Keratinocyte (primary cell): ENCODE data around the gene FAM174B. TPM values are rescaled to one million over a fixed set of nuclear protein-coding genes. Genes with fewer than 3 reads are reported as not detected.

Experiments used
- DNase-seq: peaks from one replicate; pipeline ENCODE4 v3.0.0-alpha.2; 2011; ENCODE audit warnings: low read depth, missing footprints, low spot score
- FAIRE-seq: peaks from 2 replicates; lab custom pipeline; 2011; peaks lifted over from hg19 to GRCh38; lab: Jason Lieb, UNC
- H2AFZ ChIP-seq: 2 replicates; pipeline ENCODE4 v1.6.0; 2012; ENCODE audit warnings: low read length, control low read depth, inconsistent platforms; ENCODE audit not compliant: control insufficient read depth
- H3K27ac ChIP-seq: 2 replicates; pipeline ENCODE4 v1.5.1; 2011; ENCODE audit warnings: low read length; ENCODE audit not compliant: control insufficient read depth, insufficient read depth
- H3K27me3 ChIP-seq: 3 replicates; pipeline ENCODE4 v1.6.0; 2011; ENCODE audit warnings: low read length; ENCODE audit not compliant: control insufficient read depth, insufficient read depth; ENCODE audit errors: extremely low read depth
- H3K36me3 ChIP-seq, 2 experiments: 2 replicates in 1 of 2; 3 replicates in 1 of 2; pipeline ENCODE4 v1.5.1; 2011; ENCODE audit warnings: low read length in 2 of 2, mild to moderate bottlenecking in 1 of 2; ENCODE audit not compliant: control insufficient read depth in 2 of 2, insufficient read depth in 2 of 2; ENCODE audit errors: extremely low read depth in 1 of 2
- H3K4me1 ChIP-seq: 3 replicates; pipeline ENCODE4 v1.5.1; 2011; ENCODE audit warnings: low read length; ENCODE audit not compliant: control insufficient read depth, insufficient read depth; ENCODE audit errors: extremely low read depth
- H3K4me2 ChIP-seq: 3 replicates; pipeline ENCODE4 v1.6.0; 2011; ENCODE audit warnings: low read depth, low read length; ENCODE audit not compliant: control insufficient read depth, insufficient read depth; ENCODE audit errors: extremely low read depth
- H3K4me3 ChIP-seq, 3 experiments: fragments of 200-600 bp in 1 of 3; sonication (generic) in 1 of 3; 2 replicates in 2 of 3; 3 replicates in 1 of 3; pipeline ENCODE4 v1.5.1; 2011 to 2016; ENCODE audit warnings: low read length in 3 of 3, mild to moderate bottlenecking in 3 of 3, control low read depth in 2 of 3, inconsistent platforms in 1 of 3, low read depth in 1 of 3, mixed read lengths in 1 of 3, mixed run types in 1 of 3, moderate library complexity in 1 of 3; ENCODE audit not compliant: control insufficient read depth in 2 of 3, insufficient read depth in 2 of 3; ENCODE audit errors: extremely low read depth in 1 of 3
- H3K79me2 ChIP-seq: 2 replicates; pipeline ENCODE4 v1.6.0; 2012; ENCODE audit warnings: low read length; ENCODE audit not compliant: control insufficient read depth, insufficient read depth
- H3K9ac ChIP-seq: 3 replicates; pipeline ENCODE4 v1.6.0; 2011; ENCODE audit warnings: low read length; ENCODE audit not compliant: control insufficient read depth, insufficient read depth; ENCODE audit errors: extremely low read depth
- H3K9me1 ChIP-seq: 3 replicates; pipeline ENCODE4 v1.6.0; 2011; ENCODE audit warnings: low read length; ENCODE audit not compliant: control insufficient read depth, insufficient read depth; ENCODE audit errors: extremely low read depth
- H3K9me3 ChIP-seq: 2 replicates; pipeline ENCODE4 v1.5.1; 2012; ENCODE audit warnings: low read depth, low read length; ENCODE audit not compliant: control insufficient read depth
- H4K20me1 ChIP-seq: 3 replicates; pipeline ENCODE4 v1.6.0; 2011; ENCODE audit warnings: low read length; ENCODE audit not compliant: control insufficient read depth, insufficient read depth; ENCODE audit errors: extremely low read depth
- EZH2 ChIP-seq: IDR thresholded peaks from one replicate; pipeline ENCODE4 v1.6.1; 2012; ENCODE audit warnings: inconsistent platforms, mild to moderate bottlenecking, low read length, moderate library complexity
- dilution Hi-C: fragments of 300-500 bp; cut with MboI; formaldehyde crosslinking; loops from one replicate; pipeline ENCODE4 v1.7.0; 2020; ENCODE audit warnings: low sequenced_read_pairs; ENCODE audit not compliant: extremely low pct_ligation_motif_present
- polyA minus RNA-seq, 3 experiments: library from RNA; depleted of rRNA, polyadenylated mRNA; stranded (reverse); fragments of >200 nt; gene quantifications; 1 replicate in 1 of 3; 2 replicates in 1 of 3; 3 replicates in 1 of 3; pipeline ENCODE4 v1.2.3, GENCODE V29; 2011
- polyA plus RNA-seq, 5 experiments: library from polyadenylated mRNA; depleted of rRNA in 3 of 5; stranded (reverse) in 3 of 5; stranded (forward) in 1 of 5; unstranded in 1 of 5; fragments of >200 nt; gene quantifications; 1 replicate in 1 of 5; 2 replicates in 3 of 5; 3 replicates in 1 of 5; pipeline versions ENCODE4 v1.2.1 to v1.2.3, GENCODE V29; 2011 to 2012; ENCODE audit warnings: missing spikeins in 2 of 5, low read depth in 1 of 5, low replicate concordance in 1 of 5
- TF ChIP-seq, protein P1 (sequence below), 3 experiments: IDR thresholded peaks in 1 of 3; conservative IDR thresholded peaks in 1 of 3; optimal IDR thresholded peaks in 1 of 3; 2 replicates in 2 of 3; 3 replicates in 1 of 3; pipeline versions ENCODE3 to v1.5.1; 2011; ENCODE audit warnings: low read length in 3 of 3, mild to moderate bottlenecking in 3 of 3, moderate library complexity in 2 of 3, control low read depth in 1 of 3, inconsistent platforms in 1 of 3; ENCODE audit not compliant: insufficient read depth in 2 of 3; ENCODE audit errors: extremely low read depth in 1 of 3

Gene FAM174B
- 0.22 to 0.73 TPM (median 0.44 TPM) in 3 replicates for polyA plus RNA-seq
- not detected for polyA plus RNA-seq (2011; ENCODE audit: low read depth)
- 0.18 and 0.38 TPM in 2 replicates for polyA plus RNA-seq (2011; cell fraction: cytosol; rRNA removed)
- 0.48 and 0.60 TPM in 2 replicates for polyA plus RNA-seq (2011; cell fraction: nucleus; rRNA removed)
- polyA plus RNA-seq (2012; ENCODE audit: low replicate concordance) = 0.16 and 1.4 TPM in 2 replicates
- polyA minus RNA-seq = 0.89 to 1.5 TPM in 2 of 3 replicates, not detected in the other
- not detected for polyA minus RNA-seq (2011; cell fraction: cytosol; rRNA and poly(A)+ RNA removed)
- polyA minus RNA-seq (2011; cell fraction: nucleus; rRNA and poly(A)+ RNA removed) = 1.2 and 1.7 TPM in 2 replicates

DNA sequence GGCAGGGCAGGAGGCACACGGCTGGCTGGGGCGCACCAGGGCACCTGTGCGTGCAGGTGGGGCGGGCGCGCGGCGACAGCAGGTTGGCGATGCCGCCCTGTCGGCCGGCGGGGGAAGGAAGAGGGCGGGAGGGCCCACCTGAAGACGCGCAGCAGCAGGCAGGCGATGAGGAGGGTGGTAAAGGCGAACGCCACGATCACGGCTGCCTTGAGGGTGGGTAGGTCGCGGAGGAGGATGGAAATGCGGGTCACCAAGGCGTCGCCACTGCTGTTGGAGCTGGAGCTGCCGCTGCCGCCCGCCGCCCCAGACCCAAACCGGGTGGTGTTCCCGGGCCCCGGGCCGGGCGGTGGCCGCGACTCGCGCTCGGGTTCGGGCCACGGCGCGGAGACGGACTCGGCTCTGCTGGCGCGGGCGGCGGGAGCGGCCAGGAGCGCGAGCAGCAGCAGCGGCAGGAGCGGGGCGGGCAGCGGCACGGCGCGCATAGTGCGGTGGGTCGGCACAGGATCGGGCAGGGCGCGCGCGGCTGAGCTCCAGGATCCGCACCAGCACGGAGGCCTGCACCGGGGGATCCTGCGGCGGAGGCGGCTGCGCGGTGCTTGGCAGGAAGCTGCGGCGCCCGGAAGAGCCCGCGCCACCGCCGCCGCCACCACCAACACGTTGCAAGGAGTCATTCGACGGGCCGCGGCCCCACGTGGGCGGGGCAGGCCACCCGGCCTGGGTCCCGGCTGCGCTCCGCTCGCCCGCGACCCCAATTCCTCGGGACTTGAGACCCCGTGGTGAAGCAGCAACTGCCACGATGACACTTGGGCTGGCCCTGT, at the start of gene FAM174B:
Gene FAM174B (minus strand): TSS at position 598 of the 818 bp plus-strand sequence.
- H3K36me3 ChIP-seq = no peaks in the 10 kb centered on the region
- no peak within 1 kb of the TSS for H3K27ac ChIP-seq
- no peaks in the 10 kb centered on the region for H3K9me1 ChIP-seq
- H3K4me3 ChIP-seq = peak within 1 kb of the TSS in 2 of 3 experiments; percentile 15 to 16
- H3K9ac ChIP-seq = no peak within 1 kb of the TSS
- H3K4me2 ChIP-seq = peak within 1 kb of the TSS; percentile 15
- FAIRE-seq (no peak), DNase-seq (no peak)
- H3K27me3 ChIP-seq = peaks cover 30% of the 10 kb centered on the region
- TF ChIP-seq, protein P1, sequence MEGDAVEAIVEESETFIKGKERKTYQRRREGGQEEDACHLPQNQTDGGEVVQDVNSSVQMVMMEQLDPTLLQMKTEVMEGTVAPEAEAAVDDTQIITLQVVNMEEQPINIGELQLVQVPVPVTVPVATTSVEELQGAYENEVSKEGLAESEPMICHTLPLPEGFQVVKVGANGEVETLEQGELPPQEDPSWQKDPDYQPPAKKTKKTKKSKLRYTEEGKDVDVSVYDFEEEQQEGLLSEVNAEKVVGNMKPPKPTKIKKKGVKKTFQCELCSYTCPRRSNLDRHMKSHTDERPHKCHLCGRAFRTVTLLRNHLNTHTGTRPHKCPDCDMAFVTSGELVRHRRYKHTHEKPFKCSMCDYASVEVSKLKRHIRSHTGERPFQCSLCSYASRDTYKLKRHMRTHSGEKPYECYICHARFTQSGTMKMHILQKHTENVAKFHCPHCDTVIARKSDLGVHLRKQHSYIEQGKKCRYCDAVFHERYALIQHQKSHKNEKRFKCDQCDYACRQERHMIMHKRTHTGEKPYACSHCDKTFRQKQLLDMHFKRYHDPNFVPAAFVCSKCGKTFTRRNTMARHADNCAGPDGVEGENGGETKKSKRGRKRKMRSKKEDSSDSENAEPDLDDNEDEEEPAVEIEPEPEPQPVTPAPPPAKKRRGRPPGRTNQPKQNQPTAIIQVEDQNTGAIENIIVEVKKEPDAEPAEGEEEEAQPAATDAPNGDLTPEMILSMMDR (optimal IDR thresholded peaks at IDR 0.05 in 1 of 3, IDR thresholded peaks at IDR 0.05 in 1 of 3, conservative IDR thresholded peaks at IDR 0.05 in 1 of 3; ENCODE audit: extremely low read depth in 1 of 3, insufficient read depth in 2 of 3, low read length in 3 of 3) = no peak
- peak; percentile 57 for TF ChIP-seq EZH2
- H4K20me1 ChIP-seq = no peaks in the 10 kb centered on the region
- H2AFZ ChIP-seq = no peak within 1 kb of the TSS
- no peaks in the 10 kb centered on the region for H3K4me1 ChIP-seq
- no peaks in the 10 kb centered on the region for H3K9me3 ChIP-seq
- dilution Hi-C loops = no loop called here
- no peaks in the 10 kb centered on the region for H3K79me2 ChIP-seq

GRCh38 chr15:92696096-92696495, 40.5 kb upstream of the FAM174B start:
- DNase-seq (no peak), FAIRE-seq (no peak)
- Histone ChIP-seq H3K4me2 (no peak overlapping the region), H3K4me3 (no peak overlapping the region), H3K27me3 (peaks cover 14% of the 10 kb centered on the region), H3K9ac (no peak overlapping the region), H3K9me1 (no peaks in the 10 kb centered on the region), H3K4me1 (no peaks in the 10 kb centered on the region), H3K27ac (no peak overlapping the region), H3K9me3 (no peaks in the 10 kb centered on the region), H3K36me3 (no peaks in the 10 kb centered on the region), H2AFZ (no peak overlapping the region), H3K79me2 (no peaks in the 10 kb centered on the region), H4K20me1 (no peaks in the 10 kb centered on the region)
- TF ChIP-seq, protein P1 (optimal IDR thresholded peaks at IDR 0.05 in 1 of 3, IDR thresholded peaks at IDR 0.05 in 1 of 3, conservative IDR thresholded peaks at IDR 0.05 in 1 of 3; ENCODE audit: extremely low read depth in 1 of 3, insufficient read depth in 2 of 3, low read length in 3 of 3) = no peak
- TF ChIP-seq EZH2 = no peak
- dilution Hi-C loops = no loop called here
